Astrocyte of the cerebellum (primary cell): ENCODE measurements around the gene CYP51A1.
"Not testable (repeated sequence)": the region's sequence is repeated elsewhere in the genome, so short reads cannot be mapped to it uniquely, and the experiment has no call there.

Experiments
- DNase-seq: peaks from one replicate; pipeline ENCODE4 v3.0.0-alpha.2; 2011; ENCODE audit warnings: low read depth
- H3K4me3 ChIP-seq: 2 replicates; pipeline ENCODE4 v1.5.1; 2011; ENCODE audit warnings: mild to moderate bottlenecking, low read depth, low read length, moderate library complexity
- CTCF ChIP-seq: IDR thresholded peaks from 2 replicates; pipeline ENCODE4 v1.5.1; 2012; ENCODE audit warnings: low read length, low read depth, moderate library complexity, mild to moderate bottlenecking; ENCODE audit errors: missing control alignments
- in situ Hi-C: cut with HindIII; loops from 2 replicates; pipeline ENCODE4 v1.10.0; 2017; ENCODE audit warnings: low sequenced_read_pairs

CYP51A1 gene

GRCh38 chr7:92134271-92135051 lies at the start of gene CYP51A1:
Gene CYP51A1 (minus strand): TSS chr7:92134477. CDS start chr7:92134364, 113 bp downstream.
- in situ Hi-C loops = no loop called here

GRCh38 chr7:92178928-92179924 lies 44.9 kb upstream of the CYP51A1 start, which contains the start of gene LRRD1:
Gene LRRD1 (minus strand): TSS chr7:92179142. CDS start chr7:92165202, 13,940 bp downstream.
- in situ Hi-C loops = no loop called here
- peak; percentile 95 for TF ChIP-seq CTCF
- DNase-seq = peak; percentile 35
- H3K4me3 ChIP-seq = peak within 1 kb of the TSS; percentile 44

More at GRCh38 chr7:92134271-92135051, at the start of gene CYP51A1:
- DNase-seq = peak; percentile 78
- peak within 1 kb of the TSS; percentile 89 for H3K4me3 ChIP-seq
- TF ChIP-seq CTCF = no peak

- in situ Hi-C loops = no loop called here
- TF ChIP-seq CTCF = no peak
- H3K4me3 ChIP-seq = no peak overlapping the region
- DNase-seq = no peak
Observed at GRCh38 chr7:92177362-92177761, 43.1 kb upstream of the CYP51A1 start.

- DNase-seq, H3K4me3 ChIP-seq, in situ Hi-C loops: not testable (repeated sequence)
Observed at GRCh38 chr7:92169529-92169928, 35.3 kb upstream of the CYP51A1 start.

- H3K4me3 ChIP-seq = no peak overlapping the region
Observed at GRCh38 chr7:92161271-92161670, 27.0 kb upstream of the CYP51A1 start.

More at GRCh38 chr7:92161271-92161670, 27.0 kb upstream of the CYP51A1 start:
- in situ Hi-C loops = no loop called here
- no peak for DNase-seq
- no peak for TF ChIP-seq CTCF
